DMS 273 (cell line): ENCODE data around the gene POLD2.

Source experiments
- DNase-seq: peaks from one replicate; lab custom pipeline; 2025; ENCODE audit not compliant: unreplicated experiment; lab: John Stamatoyannopoulos, UW

The POLD2 gene

GRCh38 chr7:44114586-44115310, 8.6 kb downstream of the POLD2 start:
- DNase-seq = peak; percentile 82

GRCh38 chr7:44113764-44114354, 9.5 kb downstream of the POLD2 start:
- no peak for DNase-seq

GRCh38 chr7:44112997-44113763, 10.2 kb downstream of the POLD2 start:
- DNase-seq = no peak

DNA sequence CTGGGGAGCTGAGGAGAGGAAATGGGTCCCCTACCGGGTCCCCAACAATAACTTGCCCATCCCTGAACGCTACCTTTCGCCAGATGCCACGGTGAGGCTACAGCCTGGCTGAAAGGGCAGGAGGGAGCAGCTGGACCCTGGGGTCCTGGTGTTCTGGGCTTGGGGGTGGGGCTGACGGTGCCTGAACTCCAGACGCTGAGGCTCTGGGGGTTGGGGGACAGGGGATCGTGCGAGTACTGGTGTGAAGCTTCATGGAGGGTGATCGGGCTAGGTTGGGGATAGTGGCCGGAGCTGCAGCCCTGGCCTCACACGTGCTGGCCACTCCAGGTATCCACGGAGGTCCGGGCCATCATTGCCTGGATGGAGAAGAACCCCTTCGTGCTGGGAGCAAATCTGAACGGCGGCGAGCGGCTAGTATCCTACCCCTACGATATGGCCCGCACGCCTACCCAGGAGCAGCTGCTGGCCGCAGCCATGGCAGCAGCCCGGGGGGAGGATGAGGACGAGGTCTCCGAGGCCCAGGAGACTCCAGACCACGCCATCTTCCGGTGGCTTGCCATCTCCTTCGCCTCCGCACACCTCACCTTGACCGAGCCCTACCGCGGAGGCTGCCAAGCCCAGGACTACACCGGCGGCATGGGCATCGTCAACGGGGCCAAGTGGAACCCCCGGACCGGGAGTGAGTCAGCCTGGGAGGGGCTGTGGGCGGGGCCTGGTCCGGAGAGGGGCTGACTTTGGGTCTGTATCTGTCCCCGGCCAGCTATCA, 10.9 kb downstream of the POLD2 start:
- DNase-seq = peak; percentile 83

DNA sequence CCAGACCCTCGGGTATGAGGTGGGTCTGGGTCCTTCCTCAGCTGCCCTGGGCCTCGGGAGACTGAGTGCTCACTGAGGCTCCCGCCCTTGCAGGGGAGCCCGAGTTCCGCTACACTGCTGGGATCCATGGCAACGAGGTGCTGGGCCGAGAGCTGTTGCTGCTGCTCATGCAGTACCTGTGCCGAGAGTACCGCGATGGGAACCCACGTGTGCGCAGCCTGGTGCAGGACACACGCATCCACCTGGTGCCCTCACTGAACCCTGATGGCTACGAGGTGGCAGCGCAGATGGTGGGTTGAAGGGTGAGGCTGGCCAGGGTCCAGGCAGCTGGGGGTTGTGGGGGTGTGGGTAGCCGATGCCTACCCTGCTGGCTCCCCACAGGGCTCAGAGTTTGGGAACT, 11.6 kb downstream of the POLD2 start:
- peak; percentile 81 for DNase-seq

DNA sequence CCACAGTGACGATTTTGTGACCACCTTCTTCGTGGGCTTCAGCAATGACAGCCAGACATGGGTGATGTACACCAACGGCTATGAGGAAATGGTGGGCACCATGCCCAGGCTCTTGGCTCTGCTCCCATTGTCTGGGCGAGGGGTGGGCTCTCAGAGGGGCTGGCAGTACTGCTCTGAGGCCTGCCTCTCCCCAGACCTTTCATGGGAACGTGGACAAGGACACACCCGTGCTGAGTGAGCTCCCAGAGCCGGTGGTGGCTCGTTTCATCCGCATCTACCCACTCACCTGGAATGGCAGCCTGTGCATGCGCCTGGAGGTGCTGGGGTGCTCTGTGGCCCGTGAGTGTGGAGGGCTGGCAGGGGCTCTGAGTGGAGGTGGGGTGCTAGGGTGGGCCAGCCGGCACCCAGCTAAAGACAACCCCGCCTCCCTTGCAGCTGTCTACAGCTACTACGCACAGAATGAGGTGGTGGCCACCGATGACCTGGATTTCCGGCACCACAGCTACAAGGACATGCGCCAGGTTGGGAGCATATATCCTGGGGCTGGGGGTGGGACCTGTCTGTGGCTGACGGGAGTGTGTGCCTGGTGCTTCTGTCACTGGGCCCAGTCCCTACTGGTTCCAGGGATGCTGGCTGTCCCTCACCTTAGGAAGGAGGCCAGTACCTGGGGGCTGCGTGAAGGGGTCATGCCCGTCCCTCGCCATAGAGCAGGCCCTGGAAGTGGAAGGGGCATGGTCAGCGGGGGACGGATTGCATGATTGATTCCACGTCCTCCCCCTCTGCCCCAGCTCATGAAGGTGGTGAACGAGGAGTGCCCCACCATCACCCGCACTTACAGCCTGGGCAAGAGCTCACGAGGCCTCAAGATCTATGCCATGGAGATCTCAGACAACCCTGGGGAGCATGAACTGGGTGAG, 12.4 kb downstream of the POLD2 start:
- peak; percentile 56 for DNase-seq

DNA sequence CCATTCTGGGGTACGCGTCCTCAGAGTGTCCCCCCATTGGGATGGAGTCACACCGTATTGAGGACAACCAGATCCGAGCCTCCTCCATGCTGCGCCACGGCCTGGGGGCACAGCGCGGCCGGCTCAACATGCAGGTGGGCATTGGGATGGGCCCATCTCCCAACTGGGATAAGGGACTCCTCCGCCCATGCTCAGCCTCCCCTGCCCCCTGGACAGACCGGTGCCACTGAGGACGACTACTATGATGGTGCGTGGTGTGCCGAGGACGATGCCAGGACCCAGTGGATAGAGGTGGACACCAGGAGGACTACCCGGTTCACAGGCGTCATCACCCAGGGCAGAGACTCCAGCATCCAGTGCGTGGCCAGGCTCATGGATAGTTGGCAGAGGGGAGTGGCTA, 13.4 kb downstream of the POLD2 start:
- DNase-seq = no peak

DNA sequence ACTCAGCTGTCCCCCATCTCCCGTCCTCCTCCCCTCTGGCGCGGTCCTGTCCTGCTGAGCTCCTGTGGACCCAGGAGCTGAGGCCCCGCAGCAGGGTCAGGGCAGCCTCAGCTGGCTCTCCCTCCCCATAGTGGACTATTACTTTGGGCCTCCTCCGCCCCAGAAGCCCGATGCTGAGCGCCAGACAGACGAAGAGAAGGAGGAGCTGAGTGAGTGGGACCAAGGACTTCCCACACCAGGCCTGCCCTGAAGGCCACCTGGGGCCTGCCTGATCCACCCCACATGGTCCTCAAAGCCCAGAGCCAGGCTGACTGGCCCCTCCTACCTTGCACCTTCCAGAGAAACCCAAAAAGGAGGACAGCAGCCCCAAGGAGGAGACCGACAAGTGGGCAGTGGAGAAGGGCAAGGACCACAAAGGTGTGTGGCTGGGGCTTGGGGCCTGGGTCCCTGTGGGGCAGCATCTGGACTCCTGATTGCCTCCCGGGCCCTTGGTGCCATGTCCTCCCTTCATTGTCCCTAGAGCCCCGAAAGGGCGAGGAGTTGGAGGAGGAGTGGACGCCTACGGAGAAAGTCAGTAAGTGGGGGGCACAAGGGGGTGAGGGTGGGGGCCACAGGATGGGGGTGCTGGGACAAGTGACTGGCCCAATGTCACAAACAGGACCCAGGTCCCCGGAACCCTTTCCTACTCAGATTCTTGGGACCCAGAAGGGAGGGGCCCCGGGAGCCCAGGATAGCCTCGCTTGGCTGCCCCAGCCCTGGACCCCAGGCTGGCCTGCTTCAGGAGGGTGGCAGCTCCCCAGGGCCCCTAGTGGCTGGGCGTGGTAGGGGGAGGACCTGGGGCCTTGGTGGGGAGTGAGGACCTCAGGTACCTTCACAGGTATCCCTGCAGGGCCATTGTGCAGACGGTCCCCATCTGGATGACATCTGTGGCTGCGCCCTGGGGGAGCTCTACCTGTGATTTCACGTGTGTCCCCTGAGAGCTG, 14.3 kb downstream of the POLD2 start:
- DNase-seq = no peak

DNA sequence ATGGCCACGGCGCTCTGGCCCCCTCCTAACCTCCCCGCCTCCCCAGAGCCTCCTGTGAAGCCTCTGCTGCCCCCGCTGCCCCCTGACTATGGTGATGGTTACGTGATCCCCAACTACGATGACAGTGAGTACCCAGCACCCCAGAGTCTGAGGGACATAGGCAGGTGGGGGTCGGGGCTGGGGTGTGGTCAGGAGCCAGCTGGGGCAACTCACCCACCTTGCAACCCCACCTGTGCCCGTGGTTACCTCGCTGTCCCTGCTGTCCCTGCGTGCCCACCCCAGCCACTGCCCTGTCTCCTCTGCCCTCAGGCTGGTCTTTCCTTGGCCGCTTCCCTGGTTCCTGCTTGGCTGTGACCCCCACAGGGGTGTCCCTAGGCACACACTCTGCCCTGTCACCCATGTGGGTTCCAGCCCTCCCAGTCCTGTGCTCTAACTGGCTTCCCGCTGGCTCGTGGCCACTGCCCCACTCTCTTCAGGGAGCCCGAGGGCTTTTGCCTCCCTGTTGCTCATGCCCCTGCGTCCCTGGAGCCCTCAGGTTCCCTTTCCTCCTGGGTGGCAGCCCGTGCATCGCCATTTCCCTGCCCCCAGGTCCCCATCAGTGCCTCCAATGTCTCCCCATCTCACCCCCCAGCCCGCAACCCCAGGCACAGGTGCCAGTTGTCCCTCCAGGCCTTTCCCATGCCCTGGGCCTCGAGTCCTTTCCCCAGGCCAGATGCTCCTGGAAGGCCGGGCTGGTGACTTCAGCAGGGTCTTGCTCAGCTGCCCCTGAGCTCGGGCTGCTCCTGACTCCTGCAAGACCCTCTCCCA, 15.2 kb downstream of the POLD2 start:
- DNase-seq = no peak

DNA sequence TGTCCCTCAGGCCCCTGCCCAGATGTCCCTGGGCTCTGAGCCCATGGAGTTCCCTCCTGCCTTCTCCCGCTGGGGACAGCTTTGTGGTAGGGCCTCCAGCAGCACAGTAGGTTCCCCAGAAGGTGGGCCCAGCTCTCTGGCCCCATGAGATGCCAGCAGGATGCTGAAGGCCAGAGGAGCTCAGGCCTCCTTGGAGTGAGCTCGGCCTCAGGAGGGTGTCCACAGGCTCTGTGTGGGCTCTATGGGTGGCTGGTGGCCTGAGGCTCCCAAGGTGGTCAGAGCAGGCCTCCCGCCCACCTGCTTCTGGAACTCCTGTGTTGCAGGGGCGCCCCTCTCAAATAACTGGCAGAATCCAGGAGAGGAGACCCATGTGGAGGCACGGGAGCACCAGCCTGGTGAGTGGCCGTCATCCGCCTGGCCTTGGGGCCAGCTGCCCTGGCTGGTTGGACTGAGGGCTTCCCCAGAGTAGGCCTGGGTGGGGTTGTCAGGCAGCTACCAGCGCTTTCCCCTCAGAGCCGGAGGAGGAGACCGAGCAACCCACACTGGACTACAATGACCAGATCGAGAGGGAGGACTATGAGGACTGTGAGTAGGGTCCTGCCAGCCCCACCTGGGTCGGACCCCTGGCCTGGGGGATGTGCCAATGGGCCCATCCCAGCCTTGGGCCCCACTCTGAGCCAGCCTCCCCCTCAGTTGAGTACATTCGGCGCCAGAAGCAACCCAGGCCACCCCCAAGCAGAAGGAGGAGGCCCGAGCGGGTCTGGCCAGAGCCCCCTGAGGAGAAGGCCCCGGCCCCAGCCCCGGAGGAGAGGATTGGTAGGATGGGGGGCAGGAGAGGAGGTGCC, 16.0 kb downstream of the POLD2 start:
- DNase-seq = no peak

DNA sequence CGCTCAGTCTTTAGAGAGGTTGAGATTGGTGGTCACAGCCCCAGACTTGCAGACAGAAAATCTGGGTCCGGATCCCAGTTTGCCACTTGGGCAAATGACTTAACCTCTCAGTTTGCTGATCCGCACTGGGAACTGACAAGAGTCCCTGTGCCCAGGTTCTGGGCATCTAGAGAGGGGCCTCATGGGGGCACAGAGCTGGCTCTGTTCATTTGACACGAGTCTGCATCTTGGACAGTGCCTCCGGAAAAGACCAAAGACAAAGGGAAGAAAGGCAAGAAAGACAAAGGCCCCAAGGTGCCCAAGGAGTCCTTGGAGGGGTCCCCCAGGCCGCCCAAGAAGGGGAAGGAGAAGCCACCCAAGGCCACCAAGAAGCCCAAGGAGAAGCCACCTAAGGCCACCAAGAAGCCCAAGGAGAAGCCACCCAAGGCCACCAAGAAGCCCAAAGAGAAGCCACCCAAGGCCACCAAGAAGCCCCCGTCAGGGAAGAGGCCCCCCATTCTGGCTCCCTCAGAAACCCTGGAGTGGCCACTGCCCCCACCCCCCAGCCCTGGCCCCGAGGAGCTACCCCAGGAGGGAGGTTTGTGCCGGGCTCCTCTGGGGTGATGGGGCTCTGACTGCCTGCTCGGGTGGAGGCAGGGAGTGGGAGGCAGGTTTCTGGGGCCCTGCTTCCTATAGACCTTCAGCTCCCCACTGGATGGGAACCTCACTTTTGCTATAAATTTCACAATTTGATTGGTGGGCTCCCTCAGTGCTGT, 16.9 kb downstream of the POLD2 start:
- no peak for DNase-seq

GRCh38 chr7:44105832-44106231, 17.5 kb downstream of the POLD2 start:
- no peak for DNase-seq

DNA sequence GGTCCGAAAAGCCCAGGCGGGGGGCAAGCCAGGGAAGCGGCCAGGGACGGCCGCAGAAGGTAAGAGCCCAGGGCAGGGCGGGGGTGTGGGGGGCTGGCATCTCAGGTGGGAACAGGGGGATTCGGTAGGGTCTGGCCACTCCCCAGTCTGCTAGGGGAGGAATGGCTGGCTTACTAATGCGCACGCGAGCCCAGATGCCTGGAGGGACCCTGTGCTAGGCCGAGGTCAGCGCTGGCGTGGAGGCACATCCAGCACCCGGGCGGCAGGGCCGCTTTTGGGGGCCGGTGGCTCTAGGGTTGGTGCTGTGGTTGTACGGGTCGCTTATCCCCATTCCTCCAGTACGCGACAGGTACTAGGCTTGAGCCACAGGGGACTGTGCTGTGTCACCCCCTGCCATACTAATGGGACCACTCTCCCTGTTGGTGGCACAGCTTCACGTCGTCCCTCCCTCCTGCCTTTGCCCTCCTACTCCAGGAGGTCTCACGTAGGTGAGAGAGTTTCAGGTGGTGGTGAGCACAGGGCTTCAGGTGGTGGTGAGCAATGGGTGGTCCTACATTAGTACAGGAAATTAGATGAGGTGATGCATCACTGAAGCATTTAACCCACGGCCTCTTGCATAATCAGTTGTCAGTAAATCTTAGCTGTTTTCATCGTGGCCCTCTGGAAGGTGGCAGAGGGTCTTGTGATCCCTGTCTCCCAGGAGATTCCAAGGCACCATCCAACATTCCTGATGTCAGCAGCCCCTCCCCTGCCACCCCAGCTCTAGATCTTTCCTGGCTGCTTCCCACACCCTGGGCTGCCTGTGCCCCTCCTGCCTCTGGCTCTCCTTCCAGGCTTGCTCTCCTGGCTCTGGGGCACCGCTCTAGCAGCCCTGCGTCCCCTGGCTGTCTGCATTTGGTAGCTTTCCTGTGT, 18.2 kb downstream of the POLD2 start:
- DNase-seq = no peak

DNA sequence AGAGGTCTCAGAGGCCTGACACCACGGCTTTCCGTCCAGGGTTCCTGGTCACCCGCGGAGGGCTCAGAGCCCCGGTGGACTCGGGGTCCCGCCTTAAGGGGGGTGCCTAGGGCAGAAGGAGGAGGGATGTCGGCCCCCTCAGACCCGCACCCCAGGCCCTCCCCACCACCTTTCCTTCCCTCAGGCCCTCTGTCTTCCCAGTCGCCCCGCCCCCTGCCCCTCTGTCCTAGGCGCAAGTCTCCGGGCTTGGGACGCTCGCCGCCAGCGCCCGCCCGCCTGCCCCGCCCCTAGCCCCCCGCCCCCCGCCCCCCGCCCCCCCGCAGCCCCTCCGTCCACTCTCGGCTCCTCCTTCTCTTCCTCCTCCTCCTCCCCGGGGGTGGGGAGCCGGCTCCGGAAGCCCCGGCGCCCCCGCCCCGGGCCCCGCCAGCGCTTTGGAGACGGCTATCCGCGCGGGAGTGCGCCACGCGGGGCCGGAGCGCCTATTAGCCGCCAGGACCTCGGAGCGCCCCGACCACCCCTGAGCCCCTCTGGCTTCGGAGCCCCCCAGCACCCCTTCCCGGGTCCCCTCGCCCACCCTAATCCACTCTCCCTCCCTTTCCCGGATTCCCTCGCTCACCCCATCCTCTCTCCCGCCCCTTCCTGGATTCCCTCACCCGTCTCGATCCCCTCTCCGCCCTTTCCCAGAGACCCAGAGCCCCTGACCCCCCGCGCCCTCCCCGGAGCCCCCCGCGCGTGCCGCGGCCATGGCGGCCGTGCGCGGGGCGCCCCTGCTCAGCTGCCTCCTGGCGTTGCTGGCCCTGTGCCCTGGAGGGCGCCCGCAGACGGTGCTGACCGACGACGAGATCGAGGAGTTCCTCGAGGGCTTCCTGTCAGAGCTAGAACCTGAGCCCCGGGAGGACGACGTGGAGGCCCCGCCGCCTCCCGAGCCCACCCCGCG, 19.2 kb downstream of the POLD2 start, which contains the start of gene AEBP1:
AEBP1 (plus strand) TSS at position 423 of the 937 bp plus-strand sequence; CDS start at position 744, 321 bp downstream.
- DNase-seq = no peak

GRCh38 chr7:44103566-44103922, 19.8 kb downstream of the POLD2 start:
- no peak for DNase-seq
